Hematopoietic multipotent progenitor cell treated with erythropoietin and hydrocortisone succinate and interleukin-3 and kit ligand, for 6 days (in vitro differentiated cells): ENCODE results near the gene GSS.
"Not testable (repeated sequence)": the region's sequence is repeated elsewhere in the genome, so short reads cannot be mapped to it uniquely, and the experiment has no call there.

Experiments
- DNase-seq: peaks from one replicate; pipeline ENCODE4 v3.0.0-alpha.2; 2015

The GSS gene

DNA sequence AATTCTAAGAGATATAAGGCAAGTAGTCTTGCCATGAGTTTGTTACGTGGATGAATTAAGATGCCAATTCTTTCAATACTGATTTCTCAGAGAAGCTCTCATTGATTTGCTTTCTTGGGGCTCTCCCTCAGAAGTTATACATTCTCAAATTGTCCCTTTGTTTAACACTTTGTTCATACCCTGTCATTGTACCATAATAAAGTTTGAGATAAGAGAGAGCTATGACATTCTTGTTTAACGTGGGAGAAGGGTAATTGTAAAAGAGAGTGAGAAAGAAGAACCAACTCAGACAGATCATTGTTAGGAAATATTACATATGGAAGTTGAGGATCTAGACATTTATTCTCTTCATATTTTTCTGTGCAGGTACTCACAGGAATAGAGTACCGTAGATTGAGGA, 60.1 kb downstream of the GSS start:
- no peak for DNase-seq

- DNase-seq, result no peak
These were observed 60.9 kb downstream of the GSS start for GRCh38 chr20:34894723-34895122.

GRCh38 chr20:34892671-34893070, 62.9 kb downstream of the GSS start:
- DNase-seq, result no peak

DNA sequence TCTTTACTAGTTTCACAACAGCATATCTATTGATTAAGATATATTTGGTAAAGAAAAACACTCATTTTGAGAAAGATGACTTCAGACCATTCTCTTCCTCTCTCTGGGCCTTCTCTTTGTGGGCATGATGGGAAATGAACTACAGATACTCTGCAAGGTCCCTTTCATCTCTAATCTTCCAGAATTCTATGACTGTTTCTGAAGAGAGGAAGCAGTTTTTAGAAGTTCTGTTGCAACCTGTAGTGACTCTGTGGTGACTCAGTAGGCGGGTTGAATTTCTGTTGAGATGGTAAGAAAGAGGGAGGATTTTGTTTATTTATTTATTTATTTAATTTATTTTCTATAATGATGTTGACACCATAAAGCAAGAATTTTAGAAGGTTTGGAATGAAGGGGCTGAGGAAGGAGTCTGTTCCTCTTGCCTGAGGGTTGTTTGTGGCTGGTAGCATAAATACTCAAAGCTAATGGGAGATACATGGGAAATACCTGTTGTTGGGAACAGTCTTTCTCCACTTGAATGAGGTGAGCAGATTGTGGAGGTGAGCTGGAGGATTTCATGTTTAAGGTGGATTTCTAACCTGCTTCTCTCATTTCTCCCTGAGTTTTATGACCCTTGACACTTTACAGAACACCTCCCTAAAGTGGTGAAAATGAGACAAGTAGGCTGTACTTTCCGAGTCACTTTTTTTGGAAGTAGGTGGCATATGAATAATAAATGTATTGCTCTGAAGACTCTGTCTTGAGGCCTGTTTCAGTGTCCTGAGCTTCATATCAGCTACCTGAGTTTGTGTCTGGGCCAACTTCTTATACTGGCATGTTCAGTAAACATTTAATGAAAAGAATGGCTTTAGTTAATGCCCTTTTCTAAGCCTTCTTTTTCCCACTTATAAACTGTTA, 64.2 kb downstream of the GSS start:
- DNase-seq, result peak; percentile 56

DNA sequence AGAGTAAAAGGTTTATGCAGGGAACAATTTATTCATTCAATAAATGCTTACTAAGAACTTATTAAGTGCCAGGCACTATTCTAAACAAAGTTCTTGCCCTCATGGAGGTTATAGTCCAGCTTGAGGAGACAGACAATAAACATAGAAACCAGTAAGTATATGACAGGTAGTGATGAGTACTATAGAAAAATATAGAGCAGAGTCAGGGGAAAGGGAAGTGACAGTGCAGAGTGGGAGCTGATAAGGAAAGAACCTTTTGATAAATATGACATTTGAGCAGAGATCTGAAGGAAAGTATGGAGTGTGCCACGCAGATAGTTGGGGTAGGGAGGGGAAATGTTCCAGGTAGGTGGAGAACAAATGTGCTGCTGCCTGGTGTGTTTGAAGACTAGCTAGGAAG, 67.1 kb downstream of the GSS start:
- peak; percentile 79 for DNase-seq

GRCh38 chr20:34887023-34887422, 68.6 kb downstream of the GSS start:
- DNase-seq, result no peak

DNA sequence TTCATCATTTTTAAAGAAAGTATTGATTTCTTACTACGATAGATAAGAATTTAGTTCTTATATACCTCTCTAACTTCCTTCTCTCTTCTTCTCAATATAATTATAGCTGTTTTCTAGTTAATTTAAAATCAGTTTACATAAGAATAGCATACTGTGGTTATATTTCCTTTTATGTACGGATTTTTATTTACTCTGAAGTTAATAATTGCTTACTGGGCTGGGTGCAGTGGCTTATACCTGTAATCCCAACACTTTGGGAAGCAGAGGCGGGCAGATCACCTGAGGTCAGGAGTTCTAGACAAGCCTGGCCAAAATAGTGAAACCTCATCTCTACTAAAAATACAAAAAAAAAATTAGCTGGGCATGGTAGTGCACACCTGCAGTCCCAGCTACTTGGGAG, 69.5 kb downstream of the GSS start:
- DNase-seq, result no peak

DNA sequence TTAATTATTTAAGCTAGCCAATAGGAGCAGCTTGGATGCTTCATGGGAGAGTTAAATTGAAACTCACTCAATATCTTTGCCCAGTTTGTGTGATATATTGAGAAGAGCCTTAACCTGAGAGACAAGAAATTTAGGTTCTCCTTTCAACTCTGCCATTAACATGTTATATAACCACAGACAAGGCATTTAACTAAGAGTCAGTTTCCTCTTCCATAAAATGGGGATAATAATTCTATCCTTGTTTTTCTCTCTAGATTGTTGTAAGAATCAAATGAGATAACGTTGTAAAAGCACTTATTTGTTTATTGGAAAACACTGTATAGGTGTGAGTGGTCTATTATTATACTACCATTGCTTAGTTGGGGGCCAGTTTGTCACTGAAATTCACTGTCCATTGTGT, 71.3 kb downstream of the GSS start:
- DNase-seq, result no peak

DNA sequence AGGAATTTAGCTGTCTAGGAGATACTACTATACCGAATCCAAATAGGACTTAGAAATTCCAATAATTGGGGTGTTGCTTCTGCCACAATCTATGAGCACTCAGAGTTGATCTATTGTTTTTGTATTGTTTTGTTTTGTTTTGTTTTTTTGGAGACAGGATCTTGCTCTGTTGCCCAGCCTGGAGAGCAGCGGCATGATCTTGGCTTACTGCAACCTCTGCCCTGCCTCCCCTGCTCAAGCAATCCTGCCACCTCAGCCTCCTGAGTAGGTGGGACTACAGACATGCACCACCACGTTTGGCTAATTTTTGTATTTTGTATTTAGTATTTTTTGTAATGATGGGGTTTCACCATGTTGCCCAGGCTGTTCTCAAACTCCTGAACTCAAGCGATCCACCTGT, 71.8 kb downstream of the GSS start:
- DNase-seq, result no peak

DNA sequence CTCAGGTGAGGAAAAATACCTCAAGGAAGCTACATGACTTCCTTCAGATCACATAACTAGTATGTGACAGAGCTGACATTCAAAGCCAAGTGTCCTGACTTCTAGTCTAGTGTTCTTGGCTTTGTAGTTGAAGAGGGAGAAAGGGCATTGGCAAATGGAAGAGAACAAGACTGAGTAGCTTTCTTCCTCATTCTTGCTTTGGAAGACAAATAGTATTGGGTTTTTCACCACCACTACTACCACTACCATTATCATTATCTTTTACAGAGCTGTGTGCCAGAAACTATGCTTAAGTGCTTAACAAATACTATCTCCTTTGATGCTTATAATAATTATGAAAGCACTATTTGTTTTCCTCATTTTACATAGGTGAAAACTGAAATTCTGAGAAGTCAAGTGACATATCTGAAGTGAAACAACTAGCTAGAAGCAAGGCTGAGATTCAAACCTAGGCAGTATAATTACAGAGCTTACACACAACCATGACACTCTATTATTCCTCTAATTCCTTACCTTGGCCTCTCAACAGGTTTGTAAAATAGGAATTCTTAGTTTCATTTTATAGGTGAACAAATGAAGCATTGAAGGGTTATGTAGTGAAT, 72.4 kb downstream of the GSS start:
- DNase-seq, result no peak

DNA sequence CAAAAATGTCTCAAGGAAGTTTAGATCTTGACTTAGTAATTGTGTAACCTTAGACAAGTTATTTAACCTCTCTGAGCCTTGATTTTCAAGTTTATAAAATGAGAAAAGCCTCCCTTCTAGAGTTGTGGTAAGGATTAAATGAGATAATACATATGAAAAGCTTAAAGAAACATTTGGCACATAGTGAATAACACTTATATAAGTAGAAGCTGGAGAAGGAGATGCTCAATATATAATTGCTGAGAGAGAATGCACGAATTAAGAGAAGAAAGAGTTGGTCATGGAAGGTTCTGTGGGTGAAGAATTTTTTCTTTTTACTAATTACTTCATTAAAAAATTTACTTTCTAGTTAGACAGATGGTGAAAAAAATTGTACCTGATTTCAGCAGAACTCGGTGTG, 73.9 kb downstream of the GSS start:
- DNase-seq, result no peak

DNA sequence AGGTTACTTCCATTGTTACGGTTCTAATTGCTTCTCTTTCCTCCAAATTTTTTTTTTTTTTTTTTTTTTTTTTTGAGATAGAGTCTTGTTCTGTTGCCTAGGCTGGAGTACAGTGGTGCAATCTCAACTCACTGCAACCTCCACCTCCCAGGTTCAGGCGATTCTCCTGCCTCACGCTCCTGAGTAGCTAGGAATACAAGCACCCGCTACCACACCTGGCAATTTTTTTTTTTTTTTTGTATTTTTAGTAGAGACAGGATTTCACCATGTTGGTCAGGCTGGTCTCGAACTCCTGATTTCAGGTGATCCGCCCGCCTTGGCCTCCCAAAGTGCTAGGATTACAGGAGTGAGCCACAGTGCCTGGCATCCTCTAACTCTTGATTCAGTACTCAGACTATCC, 74.6 kb downstream of the GSS start:
- not testable (repeated sequence) for DNase-seq

GRCh38 chr20:34880215-34880850, 75.3 kb downstream of the GSS start:
- no peak for DNase-seq
